H9 (cell line): ENCODE measurements around the gene OCRL. TPM values are rescaled to one million over a fixed set of nuclear protein-coding genes. Genes with fewer than 3 reads are reported as not detected.

Source experiments
- DNase-seq: peaks from one replicate; pipeline ENCODE4 v3.0.0-alpha.2; 2017
- H2AFZ ChIP-seq: one replicate; pipeline ENCODE4 v1.6.1; 2013; ENCODE audit warnings: mild to moderate bottlenecking, low read length, control low read depth, moderate library complexity
- H2AK5ac ChIP-seq: 2 replicates; pipeline ENCODE4 v1.6.1; 2013; ENCODE audit warnings: low read length, control low read depth, mixed read lengths; ENCODE audit not compliant: insufficient read length
- H2BK120ac ChIP-seq: one replicate; pipeline ENCODE4 v1.6.1; 2013; ENCODE audit warnings: low read depth, mild to moderate bottlenecking, low read length, control low read depth, inconsistent platforms; ENCODE audit not compliant: poor library complexity, severe bottlenecking
- H2BK12ac ChIP-seq: 2 replicates; pipeline ENCODE4 v1.6.1; 2013; ENCODE audit warnings: low read length, control low read depth, mixed read lengths, low read depth; ENCODE audit not compliant: insufficient read length
- H2BK15ac ChIP-seq: 2 replicates; pipeline ENCODE4 v1.6.1; 2013; ENCODE audit warnings: low read depth, low read length, control low read depth
- H2BK20ac ChIP-seq: one replicate; pipeline ENCODE4 v1.6.1; 2013; ENCODE audit warnings: low read depth, mild to moderate bottlenecking, low read length, control low read depth, inconsistent platforms; ENCODE audit not compliant: poor library complexity, severe bottlenecking
- H2BK5ac ChIP-seq: 2 replicates; pipeline ENCODE4 v1.6.1; 2013; ENCODE audit warnings: low read length, control low read depth, mixed read lengths; ENCODE audit not compliant: insufficient read length
- H3K14ac ChIP-seq: 2 replicates; pipeline ENCODE4 v1.6.1; 2013; ENCODE audit warnings: low read length, control low read depth; ENCODE audit not compliant: insufficient read depth
- H3K18ac ChIP-seq: 2 replicates; pipeline ENCODE4 v1.6.1; 2013; ENCODE audit warnings: low read depth, mild to moderate bottlenecking, mixed read lengths, low read length, control low read depth; ENCODE audit not compliant: insufficient read length
- H3K23ac ChIP-seq: 2 replicates; pipeline ENCODE4 v1.6.1; 2013; ENCODE audit warnings: low read length, control low read depth, mixed read lengths, low read depth; ENCODE audit not compliant: insufficient read length
- H3K23me2 ChIP-seq: 2 replicates; pipeline ENCODE4 v1.6.1; 2013; ENCODE audit warnings: low read depth, mild to moderate bottlenecking, mixed read lengths, low read length, control low read depth; ENCODE audit not compliant: insufficient read length, poor library complexity, severe bottlenecking
- H3K27ac ChIP-seq: 2 replicates; pipeline ENCODE4 v1.5.1; 2013; ENCODE audit warnings: low read length, control low read depth, mixed read lengths, low read depth; ENCODE audit not compliant: insufficient read length
- H3K27me3 ChIP-seq: 2 replicates; pipeline ENCODE4 v1.6.1; 2013; ENCODE audit warnings: low read length, control low read depth, inconsistent platforms; ENCODE audit not compliant: insufficient read depth
- H3K4ac ChIP-seq: 2 replicates; pipeline ENCODE4 v1.6.1; 2013; ENCODE audit warnings: low read depth, mild to moderate bottlenecking, control low read depth, inconsistent platforms, low read length, moderate library complexity
- H3K4me1 ChIP-seq: 2 replicates; pipeline ENCODE4 v1.6.1; 2013; ENCODE audit warnings: low read length, control low read depth, inconsistent platforms; ENCODE audit not compliant: insufficient read depth
- H3K4me2 ChIP-seq: 2 replicates; pipeline ENCODE4 v1.6.1; 2013; ENCODE audit warnings: low read length, control low read depth, mixed read lengths; ENCODE audit not compliant: insufficient read length, insufficient read depth
- H3K56ac ChIP-seq: 2 replicates; pipeline ENCODE4 v1.6.1; 2013; ENCODE audit warnings: low read depth, mild to moderate bottlenecking, mixed read lengths, low read length, control low read depth; ENCODE audit not compliant: insufficient read length
- H3K79me1 ChIP-seq: 2 replicates; pipeline ENCODE4 v1.6.1; 2013; ENCODE audit warnings: low read depth, mild to moderate bottlenecking, moderate library complexity, low read length, control low read depth, inconsistent platforms; ENCODE audit not compliant: insufficient read depth, poor library complexity, severe bottlenecking
- H3K79me2 ChIP-seq: 2 replicates; pipeline ENCODE4 v1.6.1; 2013; ENCODE audit warnings: low read length, control low read depth, inconsistent platforms; ENCODE audit not compliant: insufficient read depth
- H3K9ac ChIP-seq: 2 replicates; pipeline ENCODE4 v1.6.1; 2013; ENCODE audit warnings: low read length, control low read depth, mixed read lengths; ENCODE audit not compliant: insufficient read length; ENCODE audit errors: extremely low read depth
- H3K9me3 ChIP-seq: one replicate; pipeline ENCODE4 v1.6.1; 2013; ENCODE audit warnings: low read depth, low read length, inconsistent platforms; ENCODE audit not compliant: control insufficient read depth
- H3T11ph ChIP-seq: one replicate; pipeline ENCODE4 v1.6.1; 2013; ENCODE audit warnings: mild to moderate bottlenecking, low read length, control low read depth, inconsistent platforms
- H4K20me1 ChIP-seq: one replicate; pipeline ENCODE4 v1.6.1; 2013; ENCODE audit not compliant: control insufficient read depth, insufficient read length, insufficient read depth
- H4K5ac ChIP-seq: 2 replicates; pipeline ENCODE4 v1.6.1; 2013; ENCODE audit warnings: low read depth, mild to moderate bottlenecking, mixed read lengths, low read length, control low read depth; ENCODE audit not compliant: insufficient read length
- H4K8ac ChIP-seq: replicated peaks from 2 replicates; pipeline ENCODE4 v1.6.1; 2013; ENCODE audit warnings: low read length, control low read depth, mixed read lengths, low read depth; ENCODE audit not compliant: insufficient read length
- H4K91ac ChIP-seq: 2 replicates; pipeline ENCODE4 v1.6.1; 2013; ENCODE audit warnings: low read depth, mild to moderate bottlenecking, moderate library complexity, mixed read lengths, low read length, control low read depth; ENCODE audit not compliant: insufficient read length
- H3K27ac Mint-ChIP-seq, 3 experiments: 2 replicates in 2 of 3; 3 replicates in 1 of 3; pipeline ENCODE4 v1.8.0; 2020 to 2021; ENCODE audit warnings: mixed read lengths in 3 of 3, mild to moderate bottlenecking in 1 of 3, moderate library complexity in 1 of 3
- H3K27me3 Mint-ChIP-seq: 2 replicates; pipeline ENCODE4 v1.8.0; 2021; ENCODE audit warnings: low read depth, mild to moderate bottlenecking, moderate library complexity, mixed read lengths
- H3K36me3 Mint-ChIP-seq, 3 experiments: 2 replicates in 2 of 3; 3 replicates in 1 of 3; pipeline ENCODE4 v1.8.0; 2020 to 2021; ENCODE audit warnings: low read depth in 3 of 3, mixed read lengths in 3 of 3; ENCODE audit not compliant: insufficient read depth in 1 of 3
- H3K4me1 Mint-ChIP-seq, 2 experiments: 2 replicates each; pipeline ENCODE4 v1.8.0; 2020; ENCODE audit warnings: mixed read lengths in 2 of 2
- H3K4me3 Mint-ChIP-seq, 2 experiments: 2 replicates in 1 of 2; 3 replicates in 1 of 2; pipeline ENCODE4 v1.8.0; 2020 to 2021; ENCODE audit warnings: mild to moderate bottlenecking in 2 of 2, mixed read lengths in 2 of 2, moderate library complexity in 1 of 2
- H3K9me3 Mint-ChIP-seq, 2 experiments: 2 replicates in 1 of 2; 3 replicates in 1 of 2; pipeline ENCODE4 v1.8.0; 2020; ENCODE audit warnings: mild to moderate bottlenecking in 2 of 2, mixed read lengths in 2 of 2, moderate library complexity in 1 of 2
- WGBS: extraction: QIAGEN DNeasy Blood & Tissue Kit; methylation state at CpG from one replicate; pipeline ENCODE4 v1.1.7; 2013; ENCODE audit warnings: missing lambda C conversion rate, low lambda C conversion rate, mixed read lengths; ENCODE audit not compliant: insufficient read length; ENCODE audit errors: extremely low coverage; 5-methylcytosine and 5-hydroxymethylcytosine counted together
- total RNA-seq: library from RNA; stranded (reverse); gene quantifications from 2 replicates; pipeline ENCODE4 v1.2.1, GENCODE V29; 2021
- TF ChIP-seq, protein P1 (sequence below): fragments of 200-600 bp; sonication (generic); conservative IDR thresholded peaks from 3 replicates; pipeline ENCODE4 v1.8.0; 2021; ENCODE audit warnings: antibody characterized with exemption, mild to moderate bottlenecking

OCRL gene
- total RNA-seq, 1 experiment from 2014 or later: 31.4 TPM

DNA sequence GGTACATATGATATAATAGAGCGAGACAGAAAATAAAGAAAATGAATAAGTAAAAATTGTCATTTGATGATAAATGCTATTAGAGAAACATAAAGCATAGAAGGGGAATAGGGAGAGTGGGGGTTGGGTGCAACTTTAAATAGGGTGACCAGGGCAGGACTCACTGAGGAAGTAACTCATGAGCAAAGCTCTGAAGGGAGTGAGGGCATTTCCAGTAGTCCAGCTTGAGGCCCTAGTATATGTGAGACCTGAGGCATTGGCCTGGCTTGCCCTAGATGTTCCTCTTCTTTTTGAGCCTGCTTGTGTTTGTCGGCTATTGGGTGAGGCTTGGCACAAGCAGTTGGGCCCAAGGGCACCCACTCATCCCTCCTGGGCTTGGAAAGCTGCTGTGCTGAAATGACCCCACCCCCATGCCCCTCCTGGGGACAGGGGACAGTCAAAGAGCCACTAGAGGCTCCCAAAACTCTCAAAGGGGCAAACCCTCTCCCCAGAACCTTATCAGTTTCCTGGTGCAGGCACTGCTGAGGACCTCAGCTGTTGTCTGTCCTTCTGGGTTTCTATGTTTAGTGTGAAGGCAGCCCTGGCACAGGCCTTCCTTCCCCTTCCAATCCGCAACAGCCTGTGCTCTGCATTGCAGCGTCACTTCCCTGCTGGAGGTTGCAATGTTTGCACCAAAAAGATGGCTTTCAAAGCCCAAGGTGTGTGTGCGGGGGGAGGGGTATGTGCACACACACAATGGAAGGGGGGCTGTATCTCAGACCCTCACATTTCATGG is 74.6 kb downstream of the OCRL start:
- Histone ChIP-seq H3K4me1 (no peaks in the 10 kb centered on the region), H3K14ac (no peak overlapping the region), H4K91ac (no peak overlapping the region), H4K5ac (no peak overlapping the region), H3K23ac (no peak overlapping the region), H3K4ac (no peak overlapping the region), H3K4me2 (no peak overlapping the region), H3K18ac (no peak overlapping the region), H4K8ac (no peak overlapping the region), H2BK120ac (no peak overlapping the region), H4K20me1 (no peaks in the 10 kb centered on the region), H2BK12ac (no peak overlapping the region), H2BK5ac (no peak overlapping the region), H3T11ph (no peak overlapping the region), H3K79me1 (no peaks in the 10 kb centered on the region), H2BK15ac (no peak overlapping the region), H3K79me2 (no peaks in the 10 kb centered on the region), H3K9ac (no peak overlapping the region), H2AK5ac (no peak overlapping the region), H3K27ac (no peak overlapping the region), H2BK20ac (no peak overlapping the region), H2AFZ (no peak overlapping the region), H3K56ac (no peak overlapping the region), H3K23me2 (no peaks in the 10 kb centered on the region), H3K27me3 (no peaks in the 10 kb centered on the region), H3K9me3 (peaks cover 7% of the 10 kb centered on the region)
- no peak overlapping the region for H3K4me3 Mint-ChIP-seq
- peaks cover 2 to 3% of the 10 kb centered on the region in 2 experiments; a peak in 1 of 4 replicates for H3K4me1 Mint-ChIP-seq
- TF ChIP-seq, protein P1, sequence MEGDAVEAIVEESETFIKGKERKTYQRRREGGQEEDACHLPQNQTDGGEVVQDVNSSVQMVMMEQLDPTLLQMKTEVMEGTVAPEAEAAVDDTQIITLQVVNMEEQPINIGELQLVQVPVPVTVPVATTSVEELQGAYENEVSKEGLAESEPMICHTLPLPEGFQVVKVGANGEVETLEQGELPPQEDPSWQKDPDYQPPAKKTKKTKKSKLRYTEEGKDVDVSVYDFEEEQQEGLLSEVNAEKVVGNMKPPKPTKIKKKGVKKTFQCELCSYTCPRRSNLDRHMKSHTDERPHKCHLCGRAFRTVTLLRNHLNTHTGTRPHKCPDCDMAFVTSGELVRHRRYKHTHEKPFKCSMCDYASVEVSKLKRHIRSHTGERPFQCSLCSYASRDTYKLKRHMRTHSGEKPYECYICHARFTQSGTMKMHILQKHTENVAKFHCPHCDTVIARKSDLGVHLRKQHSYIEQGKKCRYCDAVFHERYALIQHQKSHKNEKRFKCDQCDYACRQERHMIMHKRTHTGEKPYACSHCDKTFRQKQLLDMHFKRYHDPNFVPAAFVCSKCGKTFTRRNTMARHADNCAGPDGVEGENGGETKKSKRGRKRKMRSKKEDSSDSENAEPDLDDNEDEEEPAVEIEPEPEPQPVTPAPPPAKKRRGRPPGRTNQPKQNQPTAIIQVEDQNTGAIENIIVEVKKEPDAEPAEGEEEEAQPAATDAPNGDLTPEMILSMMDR: no peak
- DNase-seq: no peak
- peaks cover 7% of the 10 kb centered on the region for H3K27me3 Mint-ChIP-seq
- peaks cover 0 to 2% (median 0%) of the 10 kb centered on the region in 3 experiments; a peak in 1 of 7 replicates for H3K36me3 Mint-ChIP-seq
- H3K27ac Mint-ChIP-seq: no peak overlapping the region
- H3K9me3 Mint-ChIP-seq: peaks cover 0 to 21% of the 10 kb centered on the region in 2 experiments; a peak in 2 of 5 replicates
- no CpG with 5 or more reads among the region's 5 CpGs for WGBS
